ENCODE results near the gene SOAT2. TPM values are rescaled to one million over a fixed set of nuclear protein-coding genes. Genes with fewer than 3 reads are reported as not detected.
"Not testable (repeated sequence)": the region's sequence is repeated elsewhere in the genome, so short reads cannot be mapped to it uniquely, and the experiment has no call there.

SOAT2 gene
- total RNA-seq, 1 donor from 2014 or later = 0.98 TPM

DNA sequence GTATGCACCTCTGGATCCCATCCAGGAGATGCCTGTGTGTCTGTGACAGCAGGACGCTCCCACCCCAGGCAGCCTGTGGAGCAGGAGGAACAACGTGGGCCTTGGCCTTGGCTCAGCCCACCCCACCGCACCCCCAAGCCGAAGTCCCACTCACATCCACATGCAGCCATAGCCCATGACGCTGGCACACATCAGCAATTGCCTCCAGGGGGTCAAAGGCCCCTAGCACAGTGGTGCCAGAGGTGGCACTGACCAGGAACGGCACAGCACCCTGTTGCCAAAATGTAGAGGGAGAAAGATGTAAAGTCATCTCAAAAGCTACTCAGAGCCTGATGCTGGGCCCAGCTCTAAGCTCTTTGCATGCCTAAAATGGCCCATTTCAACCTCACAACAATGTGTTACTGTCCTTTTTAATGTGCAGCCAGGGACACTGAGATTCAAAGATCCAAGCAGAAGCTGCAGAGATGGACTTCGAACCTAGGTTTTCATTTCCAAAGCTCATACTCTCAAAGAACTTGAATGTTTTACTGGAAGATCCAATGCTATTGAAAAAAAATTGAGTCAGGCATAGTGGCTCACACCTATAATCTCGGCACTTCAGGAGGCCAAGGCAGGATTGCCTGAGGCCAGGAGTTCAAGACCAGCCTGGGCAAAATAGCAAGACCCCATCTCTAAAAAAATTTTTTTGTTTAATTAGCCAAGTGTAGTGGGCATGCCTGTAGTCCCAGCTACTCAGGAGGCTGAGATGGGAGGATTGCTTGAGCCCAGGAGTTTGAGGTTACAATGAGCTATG, 58.0 kb downstream of the SOAT2 start:
- TF ChIP-seq, protein P1, sequence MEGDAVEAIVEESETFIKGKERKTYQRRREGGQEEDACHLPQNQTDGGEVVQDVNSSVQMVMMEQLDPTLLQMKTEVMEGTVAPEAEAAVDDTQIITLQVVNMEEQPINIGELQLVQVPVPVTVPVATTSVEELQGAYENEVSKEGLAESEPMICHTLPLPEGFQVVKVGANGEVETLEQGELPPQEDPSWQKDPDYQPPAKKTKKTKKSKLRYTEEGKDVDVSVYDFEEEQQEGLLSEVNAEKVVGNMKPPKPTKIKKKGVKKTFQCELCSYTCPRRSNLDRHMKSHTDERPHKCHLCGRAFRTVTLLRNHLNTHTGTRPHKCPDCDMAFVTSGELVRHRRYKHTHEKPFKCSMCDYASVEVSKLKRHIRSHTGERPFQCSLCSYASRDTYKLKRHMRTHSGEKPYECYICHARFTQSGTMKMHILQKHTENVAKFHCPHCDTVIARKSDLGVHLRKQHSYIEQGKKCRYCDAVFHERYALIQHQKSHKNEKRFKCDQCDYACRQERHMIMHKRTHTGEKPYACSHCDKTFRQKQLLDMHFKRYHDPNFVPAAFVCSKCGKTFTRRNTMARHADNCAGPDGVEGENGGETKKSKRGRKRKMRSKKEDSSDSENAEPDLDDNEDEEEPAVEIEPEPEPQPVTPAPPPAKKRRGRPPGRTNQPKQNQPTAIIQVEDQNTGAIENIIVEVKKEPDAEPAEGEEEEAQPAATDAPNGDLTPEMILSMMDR (IDR thresholded peaks at IDR 0.05; ENCODE audit: unreplicated experiment) = no peak
- Mint-ChIP-seq H3K36me3 (ENCODE audit: insufficient read depth) (peaks cover 2% of the 10 kb centered on the region), H3K4me1 (ENCODE audit: low read depth) (no peaks in the 10 kb centered on the region), H3K27ac (no peak overlapping the region), H3K27me3 (no peaks in the 10 kb centered on the region), H3K4me3 (ENCODE audit: low read depth) (no peak overlapping the region), H3K9me3 (ENCODE audit: low read depth) (no peaks in the 10 kb centered on the region)
- no peak for DNase-seq (ENCODE audit: low spot score, unreplicated experiment)

GRCh38 chr12:53163008-53163407, 59.7 kb downstream of the SOAT2 start:
- not testable (repeated sequence) for H3K27me3 Mint-ChIP-seq; H3K4me1 Mint-ChIP-seq (ENCODE audit: low read depth); H3K4me3 Mint-ChIP-seq (ENCODE audit: low read depth); DNase-seq (ENCODE audit: low spot score, unreplicated experiment); H3K36me3 Mint-ChIP-seq (ENCODE audit: insufficient read depth); H3K9me3 Mint-ChIP-seq (ENCODE audit: low read depth); H3K27ac Mint-ChIP-seq

DNA sequence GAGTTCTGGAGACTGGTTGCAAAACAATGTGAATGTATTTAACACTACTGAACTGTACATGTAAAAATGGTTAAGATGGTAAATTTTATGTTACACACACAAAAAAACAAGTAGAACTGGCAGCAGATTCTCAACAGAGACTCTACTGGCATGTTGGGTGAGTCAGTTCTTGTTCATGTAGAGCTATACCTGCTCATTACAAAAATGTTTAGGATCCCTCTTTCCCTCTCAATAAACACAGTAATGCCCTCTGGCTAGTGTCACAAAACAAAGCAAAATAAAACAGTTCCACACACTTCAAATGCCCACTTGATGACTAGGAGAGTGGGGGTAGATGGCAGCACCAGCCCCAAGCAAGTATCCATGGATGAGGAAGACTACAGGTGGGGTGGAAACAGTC, 63.6 kb downstream of the SOAT2 start:
- no peaks in the 10 kb centered on the region for H3K27me3 Mint-ChIP-seq
- H3K4me3 Mint-ChIP-seq (ENCODE audit: low read depth) = no peak overlapping the region
- H3K27ac Mint-ChIP-seq = peak overlapping the region; percentile 27
- TF ChIP-seq, protein P1 (IDR thresholded peaks at IDR 0.05; ENCODE audit: unreplicated experiment) = no peak
- no peaks in the 10 kb centered on the region for H3K4me1 Mint-ChIP-seq (ENCODE audit: low read depth)
- H3K36me3 Mint-ChIP-seq (ENCODE audit: insufficient read depth) = peaks cover 7% of the 10 kb centered on the region
- DNase-seq (ENCODE audit: low spot score, unreplicated experiment) = no peak
- H3K9me3 Mint-ChIP-seq (ENCODE audit: low read depth) = no peaks in the 10 kb centered on the region

DNA sequence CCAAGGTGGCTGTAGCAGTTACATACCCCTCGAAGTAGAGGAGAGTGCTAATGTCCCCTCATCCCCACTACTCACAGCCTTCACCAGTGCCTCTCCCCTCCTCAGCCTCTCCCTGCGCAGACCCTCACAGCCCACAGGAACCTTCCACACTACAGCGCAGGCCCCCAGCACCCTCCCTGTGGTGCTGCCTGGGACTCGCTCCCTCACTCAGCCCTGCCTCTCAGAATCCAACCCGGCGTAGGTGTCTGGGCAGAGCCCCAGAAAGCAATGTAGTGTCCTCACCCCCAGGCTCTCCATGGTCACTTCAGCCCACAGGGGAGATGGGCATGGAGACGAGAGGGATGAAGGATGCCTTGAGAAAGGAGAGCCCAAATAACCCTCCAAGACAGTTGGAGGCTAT, 66.4 kb downstream of the SOAT2 start:
- Mint-ChIP-seq H3K27ac (no peak overlapping the region), H3K9me3 (ENCODE audit: low read depth) (no peaks in the 10 kb centered on the region), H3K36me3 (ENCODE audit: insufficient read depth) (peaks cover 5% of the 10 kb centered on the region), H3K27me3 (no peaks in the 10 kb centered on the region), H3K4me3 (ENCODE audit: low read depth) (no peak overlapping the region), H3K4me1 (ENCODE audit: low read depth) (no peaks in the 10 kb centered on the region)
- TF ChIP-seq, protein P1 (IDR thresholded peaks at IDR 0.05; ENCODE audit: unreplicated experiment) = no peak
- no peak for DNase-seq (ENCODE audit: low spot score, unreplicated experiment)

GRCh38 chr12:53170215-53170614, 66.9 kb downstream of the SOAT2 start:
- Mint-ChIP-seq H3K4me1 (ENCODE audit: low read depth) (peaks cover 5% of the 10 kb centered on the region), H3K4me3 (ENCODE audit: low read depth) (no peak overlapping the region), H3K27ac (peak overlapping the region; percentile 1), H3K9me3 (ENCODE audit: low read depth) (no peaks in the 10 kb centered on the region), H3K36me3 (ENCODE audit: insufficient read depth) (peaks cover 5% of the 10 kb centered on the region), H3K27me3 (no peaks in the 10 kb centered on the region)
- no peak for DNase-seq (ENCODE audit: low spot score, unreplicated experiment)
- TF ChIP-seq, protein P1 (IDR thresholded peaks at IDR 0.05; ENCODE audit: unreplicated experiment) = no peak

Measured in progenitor cell of endocrine pancreas (in vitro differentiated cells).